LNCAP (cell line): ENCODE measurements around the gene YPEL1.

Source experiments
- TF ChIP-seq, protein P1 (sequence below): fragments of 450-650 bp; IDR thresholded peaks from 2 replicates; pipeline ENCODE4 v1.5.1; 2017; ENCODE audit warnings: mild to moderate bottlenecking

The YPEL1 gene

GRCh38 chr22:21759093-21759492 is 23.5 kb upstream of the YPEL1 start:
- TF ChIP-seq, protein P1, sequence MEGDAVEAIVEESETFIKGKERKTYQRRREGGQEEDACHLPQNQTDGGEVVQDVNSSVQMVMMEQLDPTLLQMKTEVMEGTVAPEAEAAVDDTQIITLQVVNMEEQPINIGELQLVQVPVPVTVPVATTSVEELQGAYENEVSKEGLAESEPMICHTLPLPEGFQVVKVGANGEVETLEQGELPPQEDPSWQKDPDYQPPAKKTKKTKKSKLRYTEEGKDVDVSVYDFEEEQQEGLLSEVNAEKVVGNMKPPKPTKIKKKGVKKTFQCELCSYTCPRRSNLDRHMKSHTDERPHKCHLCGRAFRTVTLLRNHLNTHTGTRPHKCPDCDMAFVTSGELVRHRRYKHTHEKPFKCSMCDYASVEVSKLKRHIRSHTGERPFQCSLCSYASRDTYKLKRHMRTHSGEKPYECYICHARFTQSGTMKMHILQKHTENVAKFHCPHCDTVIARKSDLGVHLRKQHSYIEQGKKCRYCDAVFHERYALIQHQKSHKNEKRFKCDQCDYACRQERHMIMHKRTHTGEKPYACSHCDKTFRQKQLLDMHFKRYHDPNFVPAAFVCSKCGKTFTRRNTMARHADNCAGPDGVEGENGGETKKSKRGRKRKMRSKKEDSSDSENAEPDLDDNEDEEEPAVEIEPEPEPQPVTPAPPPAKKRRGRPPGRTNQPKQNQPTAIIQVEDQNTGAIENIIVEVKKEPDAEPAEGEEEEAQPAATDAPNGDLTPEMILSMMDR = no peak

GRCh38 chr22:21758091-21758864 is 22.7 kb upstream of the YPEL1 start:
- TF ChIP-seq, protein P1 = no peak

GRCh38 chr22:21755851-21756284 is 20.3 kb upstream of the YPEL1 start:
- TF ChIP-seq, protein P1 = no peak

GRCh38 chr22:21754523-21754922 is 18.9 kb upstream of the YPEL1 start:
- TF ChIP-seq, protein P1 = no peak

DNA sequence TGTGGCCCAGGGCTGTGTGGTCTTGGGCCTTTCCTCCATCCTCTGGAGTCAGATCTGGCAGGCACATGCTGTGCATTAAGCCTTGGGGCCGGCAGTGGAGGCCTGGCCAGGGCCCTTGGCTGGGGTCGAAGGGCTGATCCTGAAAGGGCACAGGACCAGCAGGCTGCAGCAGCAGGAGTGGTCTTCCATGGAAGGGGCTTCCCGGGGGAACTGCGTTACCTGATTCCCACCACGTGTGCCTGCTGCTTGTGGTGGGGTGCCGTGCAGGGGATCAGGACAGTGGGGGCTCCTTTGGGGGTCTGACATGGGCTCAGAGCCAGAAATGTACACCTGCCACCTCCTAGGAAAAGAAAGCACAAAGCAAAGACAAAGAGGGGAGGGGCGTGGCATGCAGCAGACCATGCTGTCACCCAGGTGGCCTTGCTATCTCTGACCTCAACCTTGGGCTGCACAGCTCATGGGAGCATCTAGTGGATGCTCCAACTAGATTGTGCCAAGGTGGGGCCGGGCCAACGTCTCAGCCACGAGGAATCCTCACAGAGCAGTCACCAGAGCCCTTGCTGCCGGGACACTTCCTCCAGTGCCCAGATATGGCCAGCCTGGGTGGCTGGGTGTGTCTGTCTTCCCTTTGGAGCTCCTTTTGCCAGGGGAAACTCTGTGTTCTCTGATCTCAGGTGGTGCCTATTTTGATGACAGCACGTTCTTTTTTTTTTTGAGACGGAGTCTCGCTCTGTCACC is 17.9 kb upstream of the YPEL1 start:
- TF ChIP-seq, protein P1 = no peak

DNA sequence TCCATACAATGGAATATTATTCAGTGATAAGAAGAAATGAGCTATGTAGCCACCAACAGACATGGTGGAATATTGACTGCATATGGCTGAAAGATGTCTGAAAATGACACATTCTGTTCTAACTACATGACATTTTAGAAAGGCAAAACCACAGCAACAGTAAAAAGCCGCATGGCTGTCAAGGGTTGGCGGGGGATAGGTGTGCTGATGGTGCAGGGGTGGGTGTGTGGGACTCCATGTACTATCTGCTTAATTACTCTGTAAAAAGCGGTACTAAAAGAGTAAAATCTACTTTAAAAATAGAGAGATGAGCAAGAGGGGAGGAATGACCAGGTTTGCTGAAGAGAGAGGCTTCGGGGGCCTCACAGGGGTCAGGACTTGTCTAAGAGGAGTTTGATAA is 16.7 kb upstream of the YPEL1 start:
- TF ChIP-seq, protein P1 = no peak

- TF ChIP-seq, protein P1 = no peak
These were observed 10.4 kb upstream of the YPEL1 start for GRCh38 chr22:21745948-21746347.
